Measurements from ENCODE around the gene TCF3.
A peak's percentile ranks its signal among the peaks of the same experiment; 100 is the strongest.

Gene TCF3

DNA sequence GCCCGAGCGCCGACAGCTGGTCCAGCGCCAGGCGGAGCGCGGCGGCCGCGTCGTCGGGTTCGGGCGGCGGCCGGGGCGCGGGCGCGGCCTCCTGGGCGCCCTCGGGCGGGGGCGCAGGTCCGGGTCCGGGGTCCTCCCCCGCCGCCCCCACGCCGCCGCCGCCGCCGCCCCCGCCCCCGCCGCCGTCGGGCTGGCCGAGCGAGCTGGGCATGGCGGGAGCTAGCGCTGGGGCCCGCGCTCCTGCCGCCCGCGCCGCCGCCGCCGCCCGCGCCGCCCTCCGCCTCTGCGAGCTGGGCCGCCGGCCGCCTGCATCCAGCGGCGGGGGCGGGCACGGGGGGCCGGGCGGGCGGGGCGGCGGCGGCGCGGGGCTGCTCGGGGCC lies 84.6 kb downstream of the TCF3 start:
- DNase-seq (ENCODE audit: low spot score), result no peak
- TF ChIP-seq, protein P1, sequence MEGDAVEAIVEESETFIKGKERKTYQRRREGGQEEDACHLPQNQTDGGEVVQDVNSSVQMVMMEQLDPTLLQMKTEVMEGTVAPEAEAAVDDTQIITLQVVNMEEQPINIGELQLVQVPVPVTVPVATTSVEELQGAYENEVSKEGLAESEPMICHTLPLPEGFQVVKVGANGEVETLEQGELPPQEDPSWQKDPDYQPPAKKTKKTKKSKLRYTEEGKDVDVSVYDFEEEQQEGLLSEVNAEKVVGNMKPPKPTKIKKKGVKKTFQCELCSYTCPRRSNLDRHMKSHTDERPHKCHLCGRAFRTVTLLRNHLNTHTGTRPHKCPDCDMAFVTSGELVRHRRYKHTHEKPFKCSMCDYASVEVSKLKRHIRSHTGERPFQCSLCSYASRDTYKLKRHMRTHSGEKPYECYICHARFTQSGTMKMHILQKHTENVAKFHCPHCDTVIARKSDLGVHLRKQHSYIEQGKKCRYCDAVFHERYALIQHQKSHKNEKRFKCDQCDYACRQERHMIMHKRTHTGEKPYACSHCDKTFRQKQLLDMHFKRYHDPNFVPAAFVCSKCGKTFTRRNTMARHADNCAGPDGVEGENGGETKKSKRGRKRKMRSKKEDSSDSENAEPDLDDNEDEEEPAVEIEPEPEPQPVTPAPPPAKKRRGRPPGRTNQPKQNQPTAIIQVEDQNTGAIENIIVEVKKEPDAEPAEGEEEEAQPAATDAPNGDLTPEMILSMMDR (IDR thresholded peaks at IDR 0.05), result no peak
- Histone ChIP-seq H3K27ac (peak overlapping the region in 1 of 2 donors; percentile 91), H3K4me3 (peak overlapping the region; percentile 81)

DNA sequence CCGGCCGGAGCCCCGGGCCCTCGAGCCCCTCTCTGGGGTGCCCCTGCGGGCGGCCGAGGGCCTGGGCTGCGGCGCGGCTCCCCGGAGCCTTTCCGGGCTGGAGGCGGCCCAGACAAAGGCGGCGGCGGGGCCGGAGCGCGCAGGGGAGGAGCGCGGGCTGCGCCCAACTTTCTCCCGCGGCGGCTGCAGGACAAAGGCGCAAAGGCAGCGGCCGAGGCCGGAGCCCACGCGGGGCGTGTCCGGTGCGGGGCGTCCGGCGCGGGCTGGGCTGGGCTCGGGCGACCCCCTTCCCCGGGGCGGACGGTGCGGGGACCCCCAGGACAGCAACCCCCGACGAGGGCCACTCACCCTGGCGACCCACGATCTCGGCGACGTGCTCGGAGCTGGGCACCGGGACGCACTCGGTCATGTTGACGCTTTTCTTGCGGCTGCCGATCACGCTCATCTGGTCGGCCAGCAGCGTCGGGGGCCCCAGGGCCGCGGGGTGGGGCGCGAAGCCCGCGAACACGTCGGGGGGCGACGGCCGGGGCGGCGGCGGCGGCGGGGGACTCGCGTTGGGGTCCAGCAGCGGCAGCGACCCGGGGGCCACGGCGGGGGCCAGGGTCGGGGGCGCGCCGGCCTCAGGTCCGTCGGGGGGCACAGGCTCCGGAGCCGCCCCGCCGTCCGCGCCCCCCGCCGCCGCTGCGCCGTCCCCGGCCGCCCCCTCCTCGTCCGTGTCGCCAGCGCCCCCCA lies 85.1 kb downstream of the TCF3 start:
- TF ChIP-seq, protein P1 (IDR thresholded peaks at IDR 0.05), result no peak
- no peak for DNase-seq (ENCODE audit: low spot score)
- H3K4me3 ChIP-seq, result peak overlapping the region; percentile 81
- peak overlapping the region; percentile 60 to 91 for H3K27ac ChIP-seq

DNA sequence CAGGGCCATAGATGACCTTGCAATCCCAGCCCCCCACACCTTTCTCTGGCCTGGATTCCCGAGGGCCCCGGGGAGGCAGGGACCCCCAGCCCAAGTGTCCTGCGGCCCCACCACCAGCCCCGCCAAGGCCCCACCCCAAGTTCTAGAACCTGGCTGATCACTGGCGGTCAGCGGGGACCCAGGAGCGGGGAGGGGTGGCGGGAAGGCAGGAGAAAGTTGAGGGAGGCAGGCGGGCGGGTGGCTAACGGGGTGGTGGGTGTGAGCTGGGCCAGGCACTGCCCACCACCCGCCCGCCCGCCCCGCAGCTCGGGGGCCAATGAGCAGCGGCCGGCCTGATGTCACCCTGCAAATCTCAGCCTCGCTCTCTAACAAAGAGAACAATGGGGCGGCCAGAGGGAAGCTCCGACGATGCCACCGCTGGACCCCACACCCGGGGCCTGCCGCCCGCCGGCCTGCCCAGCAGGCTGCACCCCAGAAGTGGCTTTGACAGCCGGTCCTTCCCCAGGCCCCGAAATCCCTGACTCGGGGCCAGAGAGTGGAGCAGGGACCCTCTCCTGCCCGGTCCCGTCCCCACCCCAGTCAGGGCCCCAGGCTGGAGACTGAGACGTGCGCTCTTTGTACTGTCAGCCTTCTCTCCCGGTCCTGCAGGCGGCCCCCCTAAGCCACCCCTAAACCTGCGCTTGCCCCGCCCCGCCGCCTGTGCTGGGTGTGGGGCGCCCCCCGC lies 85.9 kb downstream of the TCF3 start:
- H3K4me3 ChIP-seq, result peak overlapping the region; percentile 81
- peak overlapping the region; percentile 60 to 91 for H3K27ac ChIP-seq
- DNase-seq (ENCODE audit: low spot score), result peak; percentile 82
- TF ChIP-seq, protein P1 (IDR thresholded peaks at IDR 0.05), result no peak

DNA sequence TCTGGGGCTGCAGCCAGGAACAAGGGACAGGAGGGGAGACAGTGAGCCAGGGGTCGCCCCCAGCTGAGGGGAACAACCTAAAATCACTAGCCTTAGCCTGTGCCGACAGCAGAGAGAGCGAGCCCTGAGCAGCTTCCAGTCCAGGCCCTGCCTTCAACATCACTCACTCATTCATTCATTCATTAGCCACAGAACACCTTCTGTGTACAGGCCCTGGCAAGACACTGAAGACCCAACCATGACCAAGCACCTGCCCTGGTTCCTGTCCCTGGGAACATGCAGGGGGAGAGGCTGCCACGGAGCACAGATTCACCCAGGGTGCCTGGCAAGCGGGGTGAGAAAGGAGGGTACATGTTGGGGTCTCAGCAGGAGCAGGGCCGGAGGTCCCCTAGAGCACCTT lies 89.2 kb downstream of the TCF3 start:
- no peak overlapping the region for H3K27ac ChIP-seq
- H3K4me3 ChIP-seq, result no peak overlapping the region
- no peak for DNase-seq (ENCODE audit: low spot score)
- TF ChIP-seq, protein P1 (IDR thresholded peaks at IDR 0.05), result no peak

DNA sequence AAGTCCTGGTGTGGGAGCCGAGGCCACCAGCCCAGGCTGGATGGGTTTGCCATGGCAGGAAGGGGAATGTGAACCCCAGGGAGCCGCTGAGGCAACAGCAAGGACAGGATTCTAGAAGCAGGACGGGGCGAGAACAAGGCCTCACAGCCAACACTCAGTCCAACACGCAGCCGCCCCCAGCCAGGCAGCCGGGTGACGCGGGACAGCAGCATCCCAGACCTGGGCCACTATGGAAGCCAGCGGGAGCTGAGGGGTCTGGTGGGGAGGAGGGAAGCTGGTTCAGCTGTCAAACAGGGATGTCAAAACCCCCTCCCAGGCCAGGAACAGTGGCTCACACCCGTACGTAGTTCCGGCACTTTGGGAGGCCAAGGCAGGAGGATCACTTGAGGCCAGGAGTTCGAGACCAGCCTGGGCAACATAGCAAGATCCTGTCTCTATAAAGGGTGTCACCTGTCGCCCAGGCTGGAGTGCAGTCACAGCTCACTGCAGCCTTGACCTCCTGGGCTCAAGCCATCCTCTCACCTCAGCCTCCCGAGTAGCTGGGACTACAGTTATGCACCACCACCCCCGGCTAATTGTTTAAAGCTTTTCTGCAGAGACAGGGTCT lies 91.1 kb downstream of the TCF3 start:
- Histone ChIP-seq H3K4me3 (no peak overlapping the region), H3K27ac (no peak overlapping the region)
- TF ChIP-seq, protein P1 (IDR thresholded peaks at IDR 0.05), result no peak
- DNase-seq (ENCODE audit: low spot score), result no peak

DNA sequence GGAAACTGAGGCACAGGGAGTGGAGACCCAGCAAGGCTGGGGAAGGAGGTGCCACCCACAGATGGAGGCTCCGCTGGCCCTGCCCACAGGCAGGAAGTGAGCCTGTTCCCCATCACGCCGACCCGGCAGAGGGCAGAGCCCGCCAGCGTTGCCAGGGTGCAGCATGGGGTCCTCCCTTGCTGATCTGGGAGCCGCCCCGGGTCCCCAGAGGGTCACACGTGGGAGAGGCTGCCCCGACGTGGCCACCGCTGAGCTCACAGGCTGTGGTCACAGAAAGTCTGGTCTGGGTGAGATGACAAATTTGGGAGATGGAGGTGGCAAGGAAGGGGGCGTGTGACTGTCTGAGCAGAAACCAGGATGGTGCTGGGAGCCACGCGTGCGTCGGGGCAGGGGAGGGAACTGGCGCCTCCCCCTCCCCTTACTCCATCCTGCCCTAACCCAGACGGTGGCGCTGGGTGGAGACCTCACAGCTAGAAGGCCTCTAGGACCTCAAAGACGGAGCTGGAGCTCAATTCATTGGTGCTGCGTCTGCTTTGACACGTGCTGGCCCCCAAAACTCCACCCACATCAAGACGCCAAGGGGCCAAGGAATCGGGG lies 92.0 kb downstream of the TCF3 start:
- Histone ChIP-seq H3K27ac (no peak overlapping the region), H3K4me3 (no peak overlapping the region)
- TF ChIP-seq, protein P1 (IDR thresholded peaks at IDR 0.05), result no peak
- DNase-seq (ENCODE audit: low spot score), result no peak
